ENCODE measurements around the gene WWOX. TPM values are rescaled to one million over a fixed set of nuclear protein-coding genes. Genes with fewer than 3 reads are reported as not detected.

Gene WWOX
- polyA plus RNA-seq, 2 of the 4 experiments (the other 2 are of a cell fraction), result 16.0 to 17.2 TPM

DNA sequence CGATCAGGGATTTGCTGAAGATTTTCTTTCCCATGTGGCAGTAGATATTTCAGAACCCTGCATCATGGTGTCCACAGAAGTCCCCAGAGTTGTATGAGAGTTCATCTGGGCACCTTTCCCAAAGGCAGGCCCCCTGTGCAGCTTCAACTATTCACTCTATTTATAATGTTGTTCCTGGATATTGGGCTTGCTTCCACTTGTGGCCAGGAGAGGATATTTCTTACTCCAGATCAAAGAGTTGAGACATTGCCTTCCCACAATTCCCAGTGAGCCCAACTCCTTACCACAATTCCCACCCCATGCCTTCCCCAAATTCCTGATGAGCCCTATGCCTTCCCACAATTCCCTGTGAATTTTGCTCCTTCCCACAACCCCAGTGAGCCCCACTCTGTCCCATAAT is 206.9 kb downstream of the WWOX start:
- no peak for FAIRE-seq
- H3K4me1 ChIP-seq, result no peaks in the 10 kb centered on the region
- 96% methylated on average over 1 of the region's 1 CpG for WGBS (ENCODE audit: missing lambda C conversion rate)
- no peak overlapping the region for H3K27ac ChIP-seq
- ChIA-PET CTCF (no interaction called here), POLR2A (no interaction called here)
- no peak for DNase-seq (ENCODE audit: low read depth in 1 of 2, low spot score in 1 of 2)
- no peak for ATAC-seq
- TF ChIP-seq, protein P1, sequence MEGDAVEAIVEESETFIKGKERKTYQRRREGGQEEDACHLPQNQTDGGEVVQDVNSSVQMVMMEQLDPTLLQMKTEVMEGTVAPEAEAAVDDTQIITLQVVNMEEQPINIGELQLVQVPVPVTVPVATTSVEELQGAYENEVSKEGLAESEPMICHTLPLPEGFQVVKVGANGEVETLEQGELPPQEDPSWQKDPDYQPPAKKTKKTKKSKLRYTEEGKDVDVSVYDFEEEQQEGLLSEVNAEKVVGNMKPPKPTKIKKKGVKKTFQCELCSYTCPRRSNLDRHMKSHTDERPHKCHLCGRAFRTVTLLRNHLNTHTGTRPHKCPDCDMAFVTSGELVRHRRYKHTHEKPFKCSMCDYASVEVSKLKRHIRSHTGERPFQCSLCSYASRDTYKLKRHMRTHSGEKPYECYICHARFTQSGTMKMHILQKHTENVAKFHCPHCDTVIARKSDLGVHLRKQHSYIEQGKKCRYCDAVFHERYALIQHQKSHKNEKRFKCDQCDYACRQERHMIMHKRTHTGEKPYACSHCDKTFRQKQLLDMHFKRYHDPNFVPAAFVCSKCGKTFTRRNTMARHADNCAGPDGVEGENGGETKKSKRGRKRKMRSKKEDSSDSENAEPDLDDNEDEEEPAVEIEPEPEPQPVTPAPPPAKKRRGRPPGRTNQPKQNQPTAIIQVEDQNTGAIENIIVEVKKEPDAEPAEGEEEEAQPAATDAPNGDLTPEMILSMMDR (IDR thresholded peaks at IDR 0.05), result no peak
- TF ChIP-seq, protein P2, sequence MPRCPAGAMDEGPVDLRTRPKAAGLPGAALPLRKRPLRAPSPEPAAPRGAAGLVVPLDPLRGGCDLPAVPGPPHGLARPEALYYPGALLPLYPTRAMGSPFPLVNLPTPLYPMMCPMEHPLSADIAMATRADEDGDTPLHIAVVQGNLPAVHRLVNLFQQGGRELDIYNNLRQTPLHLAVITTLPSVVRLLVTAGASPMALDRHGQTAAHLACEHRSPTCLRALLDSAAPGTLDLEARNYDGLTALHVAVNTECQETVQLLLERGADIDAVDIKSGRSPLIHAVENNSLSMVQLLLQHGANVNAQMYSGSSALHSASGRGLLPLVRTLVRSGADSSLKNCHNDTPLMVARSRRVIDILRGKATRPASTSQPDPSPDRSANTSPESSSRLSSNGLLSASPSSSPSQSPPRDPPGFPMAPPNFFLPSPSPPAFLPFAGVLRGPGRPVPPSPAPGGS (IDR thresholded peaks at IDR 0.05), result no peak
- TF ChIP-seq NFE2L2 (conservative IDR thresholded peaks at IDR 0.05; ENCODE audit: low read length) (no peak), HDAC2 (IDR thresholded peaks at IDR 0.05) (no peak), MAFK (IDR thresholded peaks at IDR 0.05; ENCODE audit: partially characterized antibody) (no peak), EHF (CRISPR knock-in tag; IDR thresholded peaks at IDR 0.05) (no peak), TFCP2L1 (CRISPR knock-in tag; IDR thresholded peaks at IDR 0.05) (no peak), CBX2 (IDR thresholded peaks at IDR 0.05; ENCODE audit: borderline replicate concordance, low read depth) (no peak), GATA3 (IDR thresholded peaks at IDR 0.05; ENCODE audit: borderline replicate concordance) (no peak), POLR2AphosphoS2 (conservative IDR thresholded peaks at IDR 0.05; ENCODE audit: low read length) (no peak), SMC3 (IDR thresholded peaks at IDR 0.05) (no peak), RFX5 (IDR thresholded peaks at IDR 0.05) (no peak), MYC (IDR thresholded peaks at IDR 0.05; ENCODE audit: borderline replicate concordance, low read length) (no peak), FOSL2 (IDR thresholded peaks at IDR 0.05) (no peak), FOSL2 (CRISPR knock-in tag; IDR thresholded peaks at IDR 0.05) (no peak), KDM5A (IDR thresholded peaks at IDR 0.05) (no peak), CEBPB (IDR thresholded peaks at IDR 0.05) (no peak)
- TF ChIP-seq, protein P3, sequence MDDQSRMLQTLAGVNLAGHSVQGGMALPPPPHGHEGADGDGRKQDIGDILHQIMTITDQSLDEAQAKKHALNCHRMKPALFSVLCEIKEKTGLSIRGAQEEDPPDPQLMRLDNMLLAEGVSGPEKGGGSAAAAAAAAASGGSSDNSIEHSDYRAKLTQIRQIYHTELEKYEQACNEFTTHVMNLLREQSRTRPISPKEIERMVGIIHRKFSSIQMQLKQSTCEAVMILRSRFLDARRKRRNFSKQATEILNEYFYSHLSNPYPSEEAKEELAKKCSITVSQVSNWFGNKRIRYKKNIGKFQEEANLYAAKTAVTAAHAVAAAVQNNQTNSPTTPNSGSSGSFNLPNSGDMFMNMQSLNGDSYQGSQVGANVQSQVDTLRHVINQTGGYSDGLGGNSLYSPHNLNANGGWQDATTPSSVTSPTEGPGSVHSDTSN (IDR thresholded peaks at IDR 0.05), result no peak
- H3K4me3 ChIP-seq, result no peak overlapping the region
- no peak overlapping the region for H3K4me2 ChIP-seq
- no peaks in the 10 kb centered on the region for H3K9me3 ChIP-seq

DNA sequence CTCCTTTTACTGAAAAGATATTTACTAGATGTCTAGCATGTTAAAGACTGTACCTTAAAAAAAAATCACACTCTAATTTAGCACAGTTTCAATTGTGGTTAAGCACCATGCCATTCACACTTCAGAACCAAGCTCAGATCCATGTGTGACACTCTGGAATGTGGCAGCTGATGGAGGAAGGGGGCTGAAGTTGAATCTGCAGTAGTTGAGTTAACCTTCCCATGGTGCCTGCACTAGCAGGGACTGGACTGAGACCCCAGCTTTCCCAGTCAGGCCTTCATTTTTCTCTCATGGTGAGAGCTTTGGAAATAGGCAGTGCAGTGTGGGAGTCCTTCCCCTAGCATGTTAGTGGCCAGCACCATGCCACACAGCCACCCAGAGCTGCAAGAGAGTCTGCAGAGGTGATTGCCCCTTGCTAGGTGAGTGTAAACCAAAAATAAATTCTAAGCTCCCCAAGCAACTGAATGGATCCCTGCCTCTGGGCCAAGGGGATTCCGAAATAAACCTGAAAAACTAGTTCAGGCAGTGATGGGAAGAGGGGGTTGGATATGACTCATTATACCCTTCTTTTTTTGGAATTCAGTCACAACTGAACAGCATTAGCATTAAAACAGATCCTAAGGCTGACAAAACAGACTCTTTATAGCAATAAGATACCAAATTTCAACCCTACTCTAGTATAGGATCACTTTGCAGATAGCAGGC is 208.5 kb downstream of the WWOX start:
- WGBS (ENCODE audit: missing lambda C conversion rate), result 73% methylated on average over 1 of the region's 1 CpG
- no peak overlapping the region for H3K27ac ChIP-seq
- TF ChIP-seq ZFP36 (IDR thresholded peaks at IDR 0.05; ENCODE audit: borderline replicate concordance, partially characterized antibody) (no peak), JUNB (IDR thresholded peaks at IDR 0.05) (no peak), FOXS1 (CRISPR knock-in tag; IDR thresholded peaks at IDR 0.05) (no peak), ZSCAN20 (CRISPR knock-in tag; IDR thresholded peaks at IDR 0.05) (no peak), CBX2 (IDR thresholded peaks at IDR 0.05; ENCODE audit: borderline replicate concordance, low read depth) (no peak), NFE2L2 (conservative IDR thresholded peaks at IDR 0.05; ENCODE audit: low read length) (no peak)
- TF ChIP-seq, protein P4, sequence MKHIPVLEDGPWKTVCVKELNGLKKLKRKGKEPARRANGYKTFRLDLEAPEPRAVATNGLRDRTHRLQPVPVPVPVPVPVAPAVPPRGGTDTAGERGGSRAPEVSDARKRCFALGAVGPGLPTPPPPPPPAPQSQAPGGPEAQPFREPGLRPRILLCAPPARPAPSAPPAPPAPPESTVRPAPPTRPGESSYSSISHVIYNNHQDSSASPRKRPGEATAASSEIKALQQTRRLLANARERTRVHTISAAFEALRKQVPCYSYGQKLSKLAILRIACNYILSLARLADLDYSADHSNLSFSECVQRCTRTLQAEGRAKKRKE (CRISPR knock-in tag; IDR thresholded peaks at IDR 0.05; ENCODE audit: low read depth), result no peak
- FAIRE-seq (no peak), ATAC-seq (no peak), DNase-seq (ENCODE audit: low read depth in 1 of 2, low spot score in 1 of 2) (no peak)
- ChIA-PET POLR2A (no interaction called here), CTCF (no interaction called here)
- no peaks in the 10 kb centered on the region for H3K9me3 ChIP-seq
- H3K4me2 ChIP-seq, result no peak overlapping the region
- no peaks in the 10 kb centered on the region for H3K4me1 ChIP-seq
- H3K4me3 ChIP-seq, result no peak overlapping the region
